ENCODE measurements around the gene SS18. TPM values are rescaled to one million over a fixed set of nuclear protein-coding genes. Genes with fewer than 3 reads are reported as not detected.
A peak's percentile ranks its signal among the peaks of the same experiment; 100 is the strongest.
"Not testable (repeated sequence)": the region's sequence is repeated elsewhere in the genome, so short reads cannot be mapped to it uniquely, and the experiment has no call there.

SS18 gene
- polyA plus RNA-seq (2012; ENCODE audit: low read depth, missing spikeins) = 27.0 TPM

- DNase-seq (ENCODE audit: insufficient read length, low spot score) = peak; percentile 74
- peak; percentile 41 for TF ChIP-seq PAX5 (IDR thresholded peaks at IDR 0.05; ENCODE audit: insufficient read depth, low read length, severe bottlenecking)
- TF ChIP-seq POU2F2 (IDR thresholded peaks at IDR 0.05; ENCODE audit: low read depth, low read length) = peak; percentile 24
- peak; percentile 45; the same call in 1 of the 2 replicates for TF ChIP-seq SPI1 (IDR thresholded peaks at IDR 0.05; ENCODE audit: low read depth, low read length)
- TF ChIP-seq POLR2A (IDR thresholded peaks at IDR 0.05; ENCODE audit: low read depth, low read length) = peak; percentile 93
- TF ChIP-seq POLR2AphosphoS5 (IDR thresholded peaks at IDR 0.05; ENCODE audit: low read depth, low read length) = peak; percentile 92
- peak; percentile 84 for TF ChIP-seq TAF1 (IDR thresholded peaks at IDR 0.05; ENCODE audit: low read depth, low read length)
- peak; percentile 87 for FAIRE-seq
These were observed at the start of gene SS18 for GRCh38 chr18:26090130-26091046. Gene SS18 (minus strand): TSS chr18:26090613. CDS start chr18:26090569, 44 bp downstream.

- TF ChIP-seq TAF1 (IDR thresholded peaks at IDR 0.05; ENCODE audit: low read depth, low read length) (no peak), POLR2AphosphoS5 (IDR thresholded peaks at IDR 0.05; ENCODE audit: low read depth, low read length) (no peak)
- FAIRE-seq (no peak), DNase-seq (ENCODE audit: insufficient read length, low spot score) (no peak)
These were observed 45.1 kb upstream of the SS18 start for GRCh38 chr18:26135548-26135947.

GRCh38 chr18:26134107-26134506 lies 43.7 kb upstream of the SS18 start:
- FAIRE-seq (no peak), DNase-seq (ENCODE audit: insufficient read length, low spot score) (no peak)

GRCh38 chr18:26133652-26134051 lies 43.2 kb upstream of the SS18 start, which contains the start of gene PSMA8:
Gene PSMA8 (plus strand): TSS chr18:26133869. CDS start chr18:26133966, 97 bp downstream.
- peak; percentile 40 for DNase-seq (ENCODE audit: insufficient read length, low spot score)
- TF ChIP-seq POU2F2 (IDR thresholded peaks at IDR 0.05; ENCODE audit: low read depth, low read length) (peak; percentile 62; the same call in 1 of the 2 replicates), POLR2AphosphoS5 (IDR thresholded peaks at IDR 0.05; ENCODE audit: low read depth, low read length) (peak; percentile 83; the same call in 1 of the 2 replicates), POLR2A (IDR thresholded peaks at IDR 0.05; ENCODE audit: low read depth, low read length) (peak; percentile 82), TAF1 (IDR thresholded peaks at IDR 0.05; ENCODE audit: low read depth, low read length) (peak; percentile 76), SPI1 (IDR thresholded peaks at IDR 0.05; ENCODE audit: low read depth, low read length) (0 out of 2 replicates have a peak, but pooled peaks have one; percentile 13), PAX5 (IDR thresholded peaks at IDR 0.05; ENCODE audit: insufficient read depth, low read length, severe bottlenecking) (no peak)
- FAIRE-seq = peak; percentile 99

More at GRCh38 chr18:26134107-26134506, 43.7 kb upstream of the SS18 start:
- TF ChIP-seq POLR2AphosphoS5 (IDR thresholded peaks at IDR 0.05; ENCODE audit: low read depth, low read length) = no peak

DNA sequence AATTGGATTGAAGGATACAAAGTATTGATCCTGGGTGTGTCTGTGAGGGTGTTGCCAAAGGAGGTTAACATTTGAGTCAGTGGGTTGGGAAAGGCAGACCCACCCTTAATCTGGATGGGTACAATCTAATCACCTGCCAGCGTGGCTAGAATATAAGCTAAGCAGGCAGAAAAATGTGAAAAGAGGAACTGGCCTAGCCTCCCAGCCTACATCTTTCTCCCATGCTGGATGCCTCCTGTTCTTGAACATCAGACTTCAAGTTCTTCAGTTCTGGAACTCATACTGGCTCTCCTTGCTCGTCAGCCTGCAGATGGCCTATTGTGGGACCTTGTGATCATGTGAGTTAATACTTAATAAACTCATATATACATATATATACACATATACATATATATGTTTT lies 37.8 kb upstream of the SS18 start:
- FAIRE-seq = not testable (repeated sequence)

GRCh38 chr18:26127786-26128185 lies 37.4 kb upstream of the SS18 start:
- DNase-seq (ENCODE audit: insufficient read length, low spot score) = no peak
- TF ChIP-seq SPI1 (IDR thresholded peaks at IDR 0.05; ENCODE audit: low read depth, low read length) = no peak
- no peak for TF ChIP-seq PAX5 (IDR thresholded peaks at IDR 0.05; ENCODE audit: insufficient read depth, low read length, severe bottlenecking)
- no peak for TF ChIP-seq POU2F2 (IDR thresholded peaks at IDR 0.05; ENCODE audit: low read depth, low read length)
- TF ChIP-seq POLR2AphosphoS5 (IDR thresholded peaks at IDR 0.05; ENCODE audit: low read depth, low read length) = no peak
- TF ChIP-seq TAF1 (IDR thresholded peaks at IDR 0.05; ENCODE audit: low read depth, low read length) = no peak
- no peak for TF ChIP-seq POLR2A (IDR thresholded peaks at IDR 0.05; ENCODE audit: low read depth, low read length)
- no peak for FAIRE-seq

More for the DNA sequence above, 37.8 kb upstream of the SS18 start:
- TF ChIP-seq SPI1 (IDR thresholded peaks at IDR 0.05; ENCODE audit: low read depth, low read length) = peak; percentile 81
- DNase-seq (ENCODE audit: insufficient read length, low spot score) = not testable (repeated sequence)

DNA sequence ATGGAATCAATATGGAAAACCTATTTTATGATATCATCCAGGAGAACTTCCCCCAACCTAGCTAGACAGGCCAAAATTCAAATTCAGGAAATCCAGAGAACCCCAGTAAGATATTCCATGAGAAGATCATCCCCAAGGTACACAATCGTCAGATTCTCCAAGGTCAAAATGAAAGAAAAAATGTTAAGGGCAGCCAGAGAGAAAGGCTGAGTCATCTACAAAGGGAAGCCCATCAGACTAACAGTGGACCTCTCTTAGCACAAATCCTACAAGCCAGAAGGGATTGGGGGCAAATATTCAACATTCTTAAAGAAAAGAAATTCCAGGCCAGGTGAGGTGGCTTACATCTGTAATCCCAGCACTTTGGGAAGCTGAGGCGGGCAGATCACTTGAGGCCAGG lies 31.6 kb upstream of the SS18 start:
- not testable (repeated sequence) for FAIRE-seq; DNase-seq (ENCODE audit: insufficient read length, low spot score)

GRCh38 chr18:26121476-26121875 lies 31.1 kb upstream of the SS18 start:
- DNase-seq (ENCODE audit: insufficient read length, low spot score) = no peak
- TF ChIP-seq POLR2A (IDR thresholded peaks at IDR 0.05; ENCODE audit: low read depth, low read length) = no peak
- no peak for TF ChIP-seq POLR2AphosphoS5 (IDR thresholded peaks at IDR 0.05; ENCODE audit: low read depth, low read length)
- TF ChIP-seq PAX5 (IDR thresholded peaks at IDR 0.05; ENCODE audit: insufficient read depth, low read length, severe bottlenecking) = no peak
- TF ChIP-seq POU2F2 (IDR thresholded peaks at IDR 0.05; ENCODE audit: low read depth, low read length) = no peak
- no peak for TF ChIP-seq TAF1 (IDR thresholded peaks at IDR 0.05; ENCODE audit: low read depth, low read length)
- no peak for TF ChIP-seq SPI1 (IDR thresholded peaks at IDR 0.05; ENCODE audit: low read depth, low read length)
- no peak for FAIRE-seq

DNA sequence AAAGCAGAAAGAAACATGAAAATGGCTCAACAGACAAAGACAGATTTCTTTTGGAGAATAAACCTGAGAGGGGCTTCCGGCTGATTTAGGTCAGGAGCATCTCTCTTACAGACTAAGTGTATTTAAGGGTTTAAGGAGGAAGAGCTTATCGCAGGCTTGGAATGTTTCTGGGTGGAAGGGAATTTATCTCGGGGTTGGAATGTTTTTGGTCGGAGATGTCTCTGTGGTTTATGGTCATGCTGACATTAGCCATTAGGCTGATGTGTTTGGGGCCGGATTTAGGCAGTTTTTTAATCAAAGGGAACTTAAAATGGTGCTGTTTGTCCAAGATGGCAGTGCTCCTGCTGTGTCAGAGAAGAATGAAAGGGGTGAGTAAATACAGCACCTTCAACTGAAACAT lies 28.8 kb upstream of the SS18 start:
- no peak for FAIRE-seq
- DNase-seq (ENCODE audit: insufficient read length, low spot score) = no peak
- TF ChIP-seq POLR2AphosphoS5 (IDR thresholded peaks at IDR 0.05; ENCODE audit: low read depth, low read length) (no peak), POLR2A (IDR thresholded peaks at IDR 0.05; ENCODE audit: low read depth, low read length) (no peak), PAX5 (IDR thresholded peaks at IDR 0.05; ENCODE audit: insufficient read depth, low read length, severe bottlenecking) (no peak), POU2F2 (IDR thresholded peaks at IDR 0.05; ENCODE audit: low read depth, low read length) (no peak)

DNA sequence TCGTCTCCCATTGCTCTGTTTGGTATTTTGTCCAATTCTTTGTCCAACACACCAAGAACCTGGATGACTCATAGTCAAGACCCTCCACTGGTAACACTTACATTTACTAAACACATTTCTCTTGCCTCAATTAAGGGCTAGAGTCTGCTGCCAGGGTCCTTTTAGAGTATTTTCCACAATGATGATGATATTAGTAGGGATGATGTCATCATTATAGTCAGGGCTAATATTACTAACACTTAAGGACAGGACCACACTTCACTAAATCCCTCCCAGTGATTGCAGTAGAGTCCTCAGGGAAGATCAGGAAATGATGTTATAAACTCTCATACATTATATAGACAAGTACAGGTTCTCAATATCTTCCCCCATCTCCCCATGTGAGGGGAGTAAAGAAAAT lies 13.6 kb upstream of the SS18 start:
- TF ChIP-seq POU2F2 (IDR thresholded peaks at IDR 0.05; ENCODE audit: low read depth, low read length) (no peak), PAX5 (IDR thresholded peaks at IDR 0.05; ENCODE audit: insufficient read depth, low read length, severe bottlenecking) (no peak), POLR2A (IDR thresholded peaks at IDR 0.05; ENCODE audit: low read depth, low read length) (no peak), POLR2AphosphoS5 (IDR thresholded peaks at IDR 0.05; ENCODE audit: low read depth, low read length) (no peak), TAF1 (IDR thresholded peaks at IDR 0.05; ENCODE audit: low read depth, low read length) (no peak)
- no peak for DNase-seq (ENCODE audit: insufficient read length, low spot score)
- FAIRE-seq = no peak

All from GM12891 (cell line).